ENCODE measurements around the gene HCRT. TPM values are rescaled to one million over a fixed set of nuclear protein-coding genes. Genes with fewer than 3 reads are reported as not detected.

Gene HCRT
- total and polyA plus RNA-seq, 11 donors, result not detected

DNA sequence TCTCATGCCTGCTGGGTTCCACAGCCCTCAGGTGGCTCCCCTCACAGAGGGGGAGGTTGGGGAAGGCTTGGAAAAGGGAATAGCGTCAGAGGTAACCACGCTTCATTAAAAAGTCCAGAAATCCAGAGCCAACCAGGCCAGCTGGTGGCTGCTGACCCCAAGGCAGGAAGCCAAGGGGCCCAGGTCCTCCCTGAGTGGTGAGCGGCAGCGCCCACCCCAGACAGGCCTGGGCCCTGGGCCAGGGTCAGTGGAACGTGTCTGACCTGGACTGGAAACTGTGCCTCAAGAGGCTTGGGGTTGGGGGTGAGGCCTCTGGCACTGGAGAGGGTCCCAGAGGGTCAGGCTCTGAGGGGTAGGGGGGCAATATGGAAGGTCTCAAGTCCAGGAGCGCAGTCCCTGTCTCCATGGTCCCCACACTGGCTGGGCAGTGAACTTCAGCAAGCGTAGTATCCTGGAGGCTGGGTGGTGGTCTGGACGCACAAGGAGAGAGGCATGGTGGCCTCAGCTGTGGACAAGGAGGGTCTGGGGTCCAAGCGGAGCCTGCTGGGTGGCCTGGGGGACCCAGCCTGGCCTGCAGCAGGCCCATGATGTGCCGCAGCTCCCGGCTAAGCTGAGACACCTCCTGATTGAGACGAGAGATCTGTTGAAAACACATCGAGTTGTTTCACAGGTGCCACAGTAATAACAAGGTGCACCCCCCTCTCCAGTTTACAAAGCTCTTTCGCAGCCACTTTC lies 25.3 kb downstream of the HCRT start:
- Histone ChIP-seq H3K9me3 (no peaks in the 10 kb centered on the region), H3K4me3 (no peak overlapping the region), H3K27ac (no peak overlapping the region), H3K4me1 (peaks cover 0 to 12% (median 4%) of the 10 kb centered on the region in 12 donors), H3K27me3 (no peaks in the 10 kb centered on the region), H3K36me3 (no peaks in the 10 kb centered on the region)
- no peak for TF ChIP-seq POLR2A (IDR thresholded peaks at IDR 0.05)
- no peak for TF ChIP-seq CTCF (IDR thresholded peaks at IDR 0.05)
- intact Hi-C loops (cut with DNase I), result no loop called here
- DNase-seq, result no peak
- WGBS, 4 donors, result 71 to 81% (median 75%) methylated on average over 11 to 14 of the region's 14 CpGs
- ATAC-seq, result no peak

DNA sequence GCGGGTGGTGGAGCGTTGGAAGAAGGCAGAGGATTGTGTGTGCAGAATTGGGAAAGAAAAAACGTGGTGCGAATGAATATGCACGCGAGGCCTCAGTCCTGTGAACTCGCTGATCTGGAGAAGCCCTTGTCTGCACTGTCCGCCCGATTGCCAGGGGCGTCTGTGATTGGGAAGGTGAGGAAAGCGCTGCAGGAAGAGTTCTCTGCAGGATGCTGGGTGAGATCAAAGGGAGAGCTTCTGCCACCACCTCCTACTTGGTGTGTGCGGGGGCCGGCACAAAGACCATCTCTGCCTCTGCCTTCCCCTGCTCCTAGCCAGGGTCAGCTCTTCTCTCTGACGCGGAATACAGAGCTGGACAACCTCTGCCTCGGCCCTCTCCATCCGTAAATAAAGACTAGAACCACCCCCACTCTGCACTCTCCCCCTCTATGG lies 29.6 kb downstream of the HCRT start:
- Histone ChIP-seq H3K27ac (peak overlapping the region in 7 of 12 donors; percentile 62 to 94 (median 76)), H3K27me3 (no peaks in the 10 kb centered on the region), H3K4me1 (peaks cover 9 to 41% (median 30%) of the 10 kb centered on the region in 12 donors), H3K9me3 (no peaks in the 10 kb centered on the region), H3K36me3 (peaks cover 0 to 22% (median 4%) of the 10 kb centered on the region in 9 donors), H3K4me3 (peak overlapping the region in 11 of 12 donors; percentile 40 to 100 (median 86))
- TF ChIP-seq CTCF (IDR thresholded peaks at IDR 0.05) (no peak), POLR2A (IDR thresholded peaks at IDR 0.05) (no peak)
- intact Hi-C loops (cut with DNase I), result loop anchor here in 1 of 10 donors (1.0 kb wide), 1 partner anchor 20 kb away; no protein-coding TSS in a partner anchor
- DNase-seq (no peak), ATAC-seq (no peak)
- 28 to 46% (median 34%) methylated on average over 15 to 17 of the region's 17 CpGs for WGBS, 4 donors

GRCh38 chr17:42153919-42154742 lies 31.1 kb downstream of the HCRT start:
- H3K4me3 ChIP-seq, result peak overlapping the region; percentile 71 to 100 (median 86)
- intact Hi-C loops (cut with DNase I), result no loop called here
- H3K27ac ChIP-seq, result peak overlapping the region; percentile 49 to 96 (median 79)
- TF ChIP-seq CTCF (IDR thresholded peaks at IDR 0.05) (no peak), POLR2A (IDR thresholded peaks at IDR 0.05) (no peak)
- H3K4me1 ChIP-seq, result peaks cover 9 to 42% (median 32%) of the 10 kb centered on the region in 12 donors
- H3K27me3 ChIP-seq, result no peaks in the 10 kb centered on the region
- H3K9me3 ChIP-seq, result no peaks in the 10 kb centered on the region
- ATAC-seq, result peak in 1 of 4 donors; percentile 2
- WGBS, 4 donors, result 5 to 8% (median 7%) methylated on average over 15 of the region's 15 CpGs
- DNase-seq, result no peak
- peaks cover 0 to 27% (median 8%) of the 10 kb centered on the region in 9 donors for H3K36me3 ChIP-seq
